ENCODE data around the gene VEZF1.

VEZF1 gene

DNA sequence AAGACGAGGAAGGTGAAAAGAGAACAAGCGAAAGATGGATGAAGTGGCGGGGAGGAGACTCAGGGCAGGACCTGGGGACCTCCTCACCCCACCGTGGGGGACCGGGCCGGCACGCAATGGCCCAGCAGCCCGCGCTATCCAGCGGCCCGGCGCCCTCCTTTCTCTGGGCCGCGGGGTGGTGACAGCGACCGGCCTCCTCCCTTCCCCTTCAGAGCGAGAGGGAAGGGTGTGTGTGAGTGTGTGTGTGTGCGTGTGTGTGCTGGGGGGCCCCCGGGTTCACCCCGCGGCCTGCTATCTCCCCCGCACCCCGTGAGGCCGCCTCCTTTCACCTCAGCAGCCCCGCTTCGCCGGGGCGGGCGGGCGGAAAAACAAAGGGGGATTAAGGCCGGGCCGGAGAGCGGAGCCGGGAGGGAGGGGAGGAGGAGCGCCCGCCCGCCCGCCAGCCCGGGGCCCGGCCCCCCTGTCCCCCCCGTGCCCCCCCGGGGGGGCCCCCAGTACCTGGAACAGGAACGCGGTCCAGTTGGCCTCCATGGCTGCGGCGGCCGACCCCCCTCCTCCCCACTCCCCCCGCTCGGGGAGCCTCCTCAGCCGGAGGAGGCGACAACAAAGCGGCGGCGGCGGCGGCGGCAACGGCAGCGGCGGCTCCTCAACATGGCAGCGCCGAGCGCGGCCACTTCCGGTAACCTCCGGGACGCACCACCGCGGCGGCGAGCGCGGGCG, at the start of gene VEZF1:
VEZF1 (minus strand) TSS at position 674 of the 720 bp plus-strand sequence; CDS start at position 531, 143 bp downstream.
- peak; percentile 56 to 63 for DNase-seq (ENCODE audit: extremely low read depth in 1 of 2, low read depth in 1 of 2)

DNA sequence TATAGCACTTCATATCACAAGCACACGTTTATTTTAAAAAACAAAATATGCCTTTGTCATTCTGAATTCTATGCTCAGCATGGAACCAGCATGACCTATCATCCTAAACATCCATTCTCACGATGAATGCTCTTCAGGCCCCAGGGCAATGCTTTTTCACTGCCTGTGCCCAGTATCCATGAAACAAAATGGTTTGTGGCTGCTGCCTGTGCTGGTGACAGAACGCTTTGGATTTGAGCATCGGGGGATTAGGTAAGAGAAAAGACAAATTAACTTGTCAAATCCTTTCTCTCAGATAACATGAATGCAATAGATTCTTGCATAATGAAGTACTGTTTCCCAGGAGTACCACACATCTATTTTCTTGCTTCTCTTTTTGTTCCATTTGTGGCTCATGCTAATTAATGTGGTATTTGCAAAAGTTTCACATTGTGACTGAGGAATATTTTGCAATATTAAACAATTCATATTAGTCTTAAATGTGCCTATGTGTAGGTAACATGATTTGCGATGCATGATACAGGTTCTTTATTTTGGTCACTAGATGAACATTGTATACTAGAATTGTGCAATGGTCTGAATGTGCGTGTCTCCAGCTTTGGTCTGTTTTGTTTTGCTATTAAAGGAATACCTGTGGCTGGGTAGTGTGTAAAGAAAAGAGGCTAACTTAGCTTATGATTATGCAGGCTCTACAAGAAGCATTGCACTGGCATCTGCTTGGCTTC, 44.8 kb upstream of the VEZF1 start:
- DNase-seq (ENCODE audit: extremely low read depth in 1 of 2, low read depth in 1 of 2): no peak

GRCh38 chr17:58028578-58028977, 40.5 kb upstream of the VEZF1 start:
- no peak for DNase-seq (ENCODE audit: extremely low read depth in 1 of 2, low read depth in 1 of 2)

- DNase-seq (ENCODE audit: extremely low read depth in 1 of 2, low read depth in 1 of 2): no peak
Observed at GRCh38 chr17:58020401-58020800, 32.3 kb upstream of the VEZF1 start.

- DNase-seq (ENCODE audit: extremely low read depth in 1 of 2, low read depth in 1 of 2): no peak
Observed at GRCh38 chr17:58019521-58019920, 31.5 kb upstream of the VEZF1 start.

DNA sequence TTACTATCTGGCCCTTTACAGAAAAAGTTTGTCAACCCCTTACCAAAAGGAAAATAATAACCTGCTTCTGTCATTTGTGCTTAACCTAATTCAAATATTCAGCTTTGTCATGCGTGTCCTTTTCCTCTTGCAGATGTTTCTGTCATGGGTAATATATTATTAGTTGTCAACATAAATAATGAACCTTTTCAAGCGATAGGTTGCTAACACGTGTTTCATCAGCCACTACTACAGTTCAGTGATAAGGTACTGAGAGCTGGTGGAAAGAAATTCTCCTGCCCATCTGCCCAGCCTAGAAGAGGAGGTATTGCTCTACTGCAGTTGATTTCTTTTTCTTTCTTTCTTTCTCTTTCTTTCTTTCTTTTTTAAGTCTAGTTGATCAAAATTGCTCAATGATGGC, 31.0 kb upstream of the VEZF1 start:
- no peak for DNase-seq (ENCODE audit: extremely low read depth in 1 of 2, low read depth in 1 of 2)

DNA sequence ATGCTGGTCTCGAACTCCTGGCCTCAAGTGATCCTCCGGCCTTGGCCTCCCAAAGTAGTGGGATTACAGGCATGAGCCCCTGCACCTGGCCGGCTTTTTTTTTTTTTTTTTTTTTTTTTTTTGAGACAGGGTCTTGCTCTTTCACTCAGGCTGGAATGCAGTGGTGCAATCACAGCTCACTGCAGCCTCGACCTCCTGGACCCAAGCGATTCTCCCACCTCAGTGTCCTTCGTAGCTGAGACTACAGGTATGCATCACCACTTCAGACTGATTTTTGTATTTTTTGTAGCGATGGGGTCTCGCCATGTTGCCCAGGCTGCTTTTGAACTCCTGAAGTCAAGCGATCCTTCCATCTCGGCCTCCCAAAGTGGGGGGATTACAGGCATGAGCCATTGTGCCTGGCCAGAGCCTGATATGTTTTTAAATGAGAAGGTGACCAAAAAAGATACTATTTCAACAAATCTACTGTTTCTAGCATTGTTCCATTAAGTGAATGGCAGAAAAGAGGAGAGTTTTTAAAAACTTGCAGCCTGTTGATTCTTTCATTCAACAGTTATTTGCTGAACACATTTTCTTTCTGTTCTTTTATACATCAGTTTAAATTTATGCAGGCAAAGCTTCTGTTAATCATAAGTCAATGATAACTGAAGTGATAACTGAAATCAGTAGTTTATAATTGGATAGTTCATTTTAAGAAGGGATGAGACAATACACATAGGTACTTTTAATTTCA, 22.2 kb upstream of the VEZF1 start:
- no peak for DNase-seq (ENCODE audit: extremely low read depth in 1 of 2, low read depth in 1 of 2)

GRCh38 chr17:58007781-58008706, 20.0 kb upstream of the VEZF1 start:
- no peak for DNase-seq (ENCODE audit: extremely low read depth in 1 of 2, low read depth in 1 of 2)

DNA sequence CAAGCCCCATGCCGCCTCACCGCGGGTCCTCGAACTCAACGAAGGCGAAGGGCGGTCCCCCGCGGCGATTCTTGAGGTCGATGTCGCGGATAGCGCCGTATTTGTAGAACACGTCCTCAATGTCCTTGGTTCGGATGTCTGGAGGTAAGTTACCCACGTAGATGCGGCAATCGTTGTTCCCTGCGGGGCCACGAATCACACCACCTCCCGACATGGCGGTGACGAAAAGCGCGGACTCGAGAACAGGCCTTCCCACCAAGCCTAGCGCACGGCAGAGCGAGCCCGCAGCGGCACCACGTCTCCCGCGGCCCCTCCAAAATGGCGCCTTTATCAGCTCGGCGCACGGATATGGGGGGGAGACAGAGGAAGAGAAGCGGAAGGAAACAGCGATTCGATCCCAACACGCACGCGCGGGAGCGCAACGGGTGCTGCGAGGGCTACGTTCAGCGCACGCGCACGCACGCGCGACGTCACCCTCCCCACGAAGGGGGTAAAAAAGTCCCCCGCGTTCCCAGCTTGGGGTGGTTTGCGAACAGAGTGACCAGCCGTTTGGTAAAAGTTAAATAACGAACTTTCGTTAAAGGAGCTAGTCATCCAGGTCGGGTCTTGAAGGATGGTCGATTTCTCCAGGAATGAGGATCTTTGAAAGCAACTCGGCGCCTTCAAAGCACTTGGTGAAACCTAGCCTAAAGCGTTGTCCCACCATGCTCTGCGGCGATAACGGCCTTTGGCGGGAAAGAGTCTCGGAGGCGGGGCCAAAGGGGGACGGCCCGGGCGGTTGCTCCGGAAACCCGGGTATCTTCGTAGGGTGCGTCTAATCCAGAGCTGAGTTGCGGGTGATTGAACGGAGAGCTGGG, 19.1 kb upstream of the VEZF1 start, which contains the start of gene SRSF1:
SRSF1 (minus strand) TSS at position 323 of the 857 bp plus-strand sequence; CDS start at position 214, 109 bp downstream.
- peak; percentile 95 to 96 for DNase-seq (ENCODE audit: extremely low read depth in 1 of 2, low read depth in 1 of 2)

GRCh38 chr17:58006560-58006923, 18.5 kb upstream of the VEZF1 start:
- DNase-seq (ENCODE audit: extremely low read depth in 1 of 2, low read depth in 1 of 2): peak; percentile 41 to 53

GRCh38 chr17:58005728-58006559, 17.9 kb upstream of the VEZF1 start:
- DNase-seq (ENCODE audit: extremely low read depth in 1 of 2, low read depth in 1 of 2): no peak

- no peak for DNase-seq (ENCODE audit: extremely low read depth in 1 of 2, low read depth in 1 of 2)
Observed at GRCh38 chr17:58005031-58005727, 17.1 kb upstream of the VEZF1 start.

GRCh38 chr17:58004060-58004459, 16.0 kb upstream of the VEZF1 start:
- no peak for DNase-seq (ENCODE audit: extremely low read depth in 1 of 2, low read depth in 1 of 2)

DNA sequence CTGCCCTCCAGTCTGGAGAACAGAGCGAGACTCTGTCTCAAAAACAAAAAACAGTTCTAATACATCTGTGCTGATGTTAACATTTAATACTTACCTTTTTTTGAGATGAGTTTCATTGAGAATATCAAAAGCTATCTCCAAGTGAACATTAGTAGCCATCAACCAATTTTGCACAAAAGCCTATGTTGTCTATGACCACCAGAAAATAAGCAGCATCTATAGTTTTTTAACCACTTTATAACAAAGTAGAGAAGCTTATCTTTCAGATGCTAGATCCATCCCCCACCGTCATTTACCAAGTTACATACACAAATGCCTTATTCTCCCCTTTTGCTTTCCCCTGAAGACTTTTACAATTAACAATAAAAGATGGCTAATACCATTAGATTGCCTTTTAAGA, 14.9 kb upstream of the VEZF1 start:
- DNase-seq (ENCODE audit: extremely low read depth in 1 of 2, low read depth in 1 of 2): no peak

DNA sequence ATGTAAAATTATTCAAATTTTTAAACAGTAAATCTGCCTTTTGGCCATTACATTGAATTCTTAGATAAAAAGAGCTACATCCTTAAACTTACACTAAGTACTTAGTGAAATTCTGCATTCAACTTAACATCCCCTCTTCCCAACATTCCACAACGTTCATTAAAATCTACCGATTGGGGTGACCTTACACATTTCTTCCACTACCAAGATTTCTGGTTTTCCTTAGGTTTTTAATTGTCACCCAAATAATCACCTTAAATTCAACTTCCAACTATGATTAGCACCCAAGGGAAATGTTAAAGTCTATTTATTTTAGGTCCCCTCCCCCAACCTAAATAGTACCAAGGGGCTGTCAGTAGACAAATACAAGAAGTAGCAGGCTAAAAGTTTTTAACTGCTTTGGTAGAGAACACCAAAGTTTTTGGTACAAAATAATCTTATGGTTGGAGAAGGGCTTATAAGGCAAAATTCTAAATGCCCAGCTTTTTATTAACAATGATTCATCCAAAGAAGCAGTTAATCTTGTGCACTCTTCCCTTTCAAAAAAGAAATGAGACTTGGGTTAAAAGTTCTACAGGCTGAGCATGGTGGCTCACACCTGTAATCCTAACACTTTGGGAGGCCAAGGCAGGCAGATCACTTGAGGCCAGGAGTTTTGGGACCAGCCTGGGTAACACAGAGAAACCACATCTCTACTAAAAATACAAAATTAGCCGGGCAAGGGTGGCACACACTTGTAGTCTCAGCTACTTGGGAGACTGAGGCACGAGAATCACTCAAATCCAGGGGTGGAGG, 14.3 kb upstream of the VEZF1 start:
- DNase-seq (ENCODE audit: extremely low read depth in 1 of 2, low read depth in 1 of 2): no peak

- no peak for DNase-seq (ENCODE audit: extremely low read depth in 1 of 2, low read depth in 1 of 2)
Observed at GRCh38 chr17:58001461-58002124, 13.5 kb upstream of the VEZF1 start.

- no peak for DNase-seq (ENCODE audit: extremely low read depth in 1 of 2, low read depth in 1 of 2)
Observed at GRCh38 chr17:57999496-58000017, 11.5 kb upstream of the VEZF1 start.
